HepG2 (cell line): ENCODE measurements around the gene YIPF3. TPM values are rescaled to one million over a fixed set of nuclear protein-coding genes. Genes with fewer than 3 reads are reported as not detected.

Experiments
- ARHGAP35 ChIP-seq: sonication (generic); formaldehyde crosslinking; IDR thresholded peaks from 2 replicates; pipeline ENCODE4 v1.9.0; 2022; ENCODE audit warnings: mild to moderate bottlenecking, inconsistent platforms, moderate library complexity, missing genetic modification reagents, borderline replicate concordance
- ARNTL ChIP-seq: sonication (generic); formaldehyde crosslinking; IDR thresholded peaks from 2 replicates; pipeline ENCODE4 v1.4.0; 2020; ENCODE audit warnings: mild to moderate bottlenecking, missing genetic modification reagents
- CAMTA2 ChIP-seq: sonication (generic); formaldehyde crosslinking; IDR thresholded peaks from 2 replicates; pipeline ENCODE4 v1.4.0; 2020; ENCODE audit warnings: mild to moderate bottlenecking, missing genetic modification reagents, borderline replicate concordance
- CHD4 ChIP-seq: fragments of 200-600 bp; sonication (generic); IDR thresholded peaks from 2 replicates; pipeline ENCODE4 v1.7.0; 2017; ENCODE audit warnings: mild to moderate bottlenecking, low read length, borderline replicate concordance
- GPN1 ChIP-seq: sonication (generic); formaldehyde crosslinking; IDR thresholded peaks from 2 replicates; pipeline ENCODE4 v1.5.1; 2020; ENCODE audit warnings: missing genetic modification reagents, borderline replicate concordance
- HHEX ChIP-seq: IDR thresholded peaks from 2 replicates; pipeline ENCODE4 v1.6.1; 2016; ENCODE audit warnings: control low read depth
- LBX2 ChIP-seq: sonication (generic); formaldehyde crosslinking; IDR thresholded peaks from 2 replicates; pipeline ENCODE4 v1.5.0; 2020; ENCODE audit warnings: missing genetic modification reagents, mild to moderate bottlenecking, borderline replicate concordance
- MAZ ChIP-seq, 2 experiments: sonication (generic) in 1 of 2; formaldehyde crosslinking in 1 of 2; IDR thresholded peaks; 2 replicates each; pipeline versions ENCODE4 v1.5.0 to v1.6.1; 2012 to 2020; ENCODE audit warnings: low read depth in 2 of 2, mild to moderate bottlenecking in 2 of 2, borderline replicate concordance in 1 of 2, improper control_type of control experiment in 1 of 2, low read length in 1 of 2, missing genetic modification reagents in 1 of 2, moderate library complexity in 1 of 2
- MBNL3 ChIP-seq: fragments of 250-450 bp; sonication (Bioruptor Pico); conservative IDR thresholded peaks from 2 replicates; pipeline ENCODE4 v1.8.0; 2022; ENCODE audit warnings: mild to moderate bottlenecking, inconsistent platforms
- MIER2 ChIP-seq: IDR thresholded peaks from 2 replicates; pipeline ENCODE4 v1.6.1; 2016; ENCODE audit warnings: missing biosample characterization, missing genetic modification reagents
- MIER3 ChIP-seq: IDR thresholded peaks from 2 replicates; pipeline ENCODE4 v1.6.1; 2016; ENCODE audit warnings: missing compliant biosample characterization, borderline replicate concordance
- NAIF1 ChIP-seq: sonication (generic); formaldehyde crosslinking; IDR thresholded peaks from 2 replicates; pipeline ENCODE4 v1.5.0; 2020; ENCODE audit warnings: mild to moderate bottlenecking, missing genetic modification reagents, borderline replicate concordance
- PHF5A ChIP-seq: IDR thresholded peaks from one replicate; pipeline ENCODE4 v1.6.1; 2018; ENCODE audit warnings: low read depth, missing genetic modification reagents; ENCODE audit not compliant: unreplicated experiment
- PRDM10 ChIP-seq: sonication (generic); formaldehyde crosslinking; IDR thresholded peaks from 2 replicates; pipeline ENCODE4 v1.4.0; 2020; ENCODE audit warnings: low read depth, missing genetic modification reagents
- RCOR2 ChIP-seq: IDR thresholded peaks from 2 replicates; pipeline ENCODE4 v1.6.1; 2016; ENCODE audit warnings: missing biosample characterization, missing genetic modification reagents
- ZEB1 ChIP-seq: IDR thresholded peaks from 2 replicates; pipeline ENCODE4 v1.6.1; 2012; ENCODE audit warnings: mild to moderate bottlenecking, low read depth, inconsistent platforms; ENCODE audit not compliant: insufficient replicate concordance
- ZNF276 ChIP-seq: sonication (generic); formaldehyde crosslinking; IDR thresholded peaks from 2 replicates; pipeline ENCODE4 v1.4.0; 2020; ENCODE audit warnings: mild to moderate bottlenecking, low read depth, missing genetic modification reagents
- ZNF329 ChIP-seq: sonication (generic); formaldehyde crosslinking; IDR thresholded peaks from 2 replicates; pipeline ENCODE4 v1.9.0; 2021; ENCODE audit warnings: low read depth, mild to moderate bottlenecking, missing genetic modification reagents
- ZNF550 ChIP-seq: sonication (generic); formaldehyde crosslinking; IDR thresholded peaks from 2 replicates; pipeline ENCODE4 v1.4.0; 2020; ENCODE audit warnings: mild to moderate bottlenecking, missing genetic modification reagents, borderline replicate concordance
- ZNF556 ChIP-seq: sonication (generic); formaldehyde crosslinking; IDR thresholded peaks from 2 replicates; pipeline ENCODE4 v1.4.0; 2020; ENCODE audit warnings: mild to moderate bottlenecking, missing genetic modification reagents, borderline replicate concordance
- ZNF614 ChIP-seq: IDR thresholded peaks from 2 replicates; pipeline ENCODE4 v1.6.1; 2018; ENCODE audit warnings: missing biosample characterization, missing genetic modification reagents, inconsistent platforms, borderline replicate concordance
- ZNF629 ChIP-seq: sonication (generic); formaldehyde crosslinking; conservative IDR thresholded peaks from 2 replicates; pipeline ENCODE4 v1.5.0; 2020; ENCODE audit warnings: missing genetic modification reagents
- ZSCAN29 ChIP-seq: sonication (generic); formaldehyde crosslinking; conservative IDR thresholded peaks from 2 replicates; pipeline ENCODE4 v1.4.0; 2020; ENCODE audit warnings: mild to moderate bottlenecking, missing genetic modification reagents
- polyA plus RNA-seq, 8 experiments: library from polyadenylated mRNA; depleted of rRNA in 3 of 8; stranded (reverse) in 7 of 8; unstranded in 1 of 8; fragments of >200 nt; fragmentation: Illumina TruSeq in 4 of 8; extraction: Trizol in 4 of 8; gene quantifications; 2 replicates each; pipeline versions ENCODE4 v1.2.1 to v1.2.3, GENCODE V29; 2011 to 2016; ENCODE audit warnings: low read depth in 4 of 8, missing spikeins in 1 of 8, mixed read lengths in 1 of 8; ENCODE audit not compliant: insufficient read depth in 1 of 8
- total RNA-seq, 5 experiments: library from RNA; depleted of rRNA; stranded (reverse); fragments of >200 nt; fragmentation: Illumina TruSeq; extraction: Trizol; gene quantifications; 2 replicates each; pipeline ENCODE4 v1.2.3, GENCODE V29; 2016; ENCODE audit warnings: low read depth in 1 of 5

The YIPF3 gene
- total and polyA plus RNA-seq, 2 of the 13 experiments (the other 11 are each of a cell fraction or from before 2014, with no cell fraction given) = 107 to 206 TPM

- TF ChIP-seq ZSCAN29 (CRISPR knock-in tag) (0 out of 2 replicates have a peak, but pooled peaks have one; percentile 43), ZEB1 (no peak), MIER2 (CRISPR knock-in tag) (no peak), HHEX (no peak), ARNTL (CRISPR knock-in tag) (no peak), ZNF329 (CRISPR knock-in tag) (no peak), CHD4 (no peak), CAMTA2 (CRISPR knock-in tag) (no peak), PRDM10 (CRISPR knock-in tag) (no peak; the same call in 1 of the 2 replicates), ZNF629 (CRISPR knock-in tag) (no peak), ZNF614 (CRISPR knock-in tag) (no peak), MBNL3 (no peak), ARHGAP35 (no peak), MAZ (IDR thresholded peaks at IDR 0.05; ENCODE audit: borderline replicate concordance, low read depth, low read length) (no peak), MAZ (CRISPR knock-in tag; IDR thresholded peaks at IDR 0.05; ENCODE audit: low read depth) (no peak), LBX2 (CRISPR knock-in tag) (no peak), ZNF276 (CRISPR knock-in tag) (no peak), RCOR2 (no peak), ZNF550 (CRISPR knock-in tag) (no peak), ZNF556 (CRISPR knock-in tag) (peak; percentile 34; the same call in 1 of the 2 replicates), GPN1 (CRISPR knock-in tag) (no peak), MIER3 (CRISPR knock-in tag) (no peak), NAIF1 (CRISPR knock-in tag) (no peak), PHF5A (CRISPR knock-in tag) (no peak)
These were observed 17.5 kb downstream of the YIPF3 start (continued) for GRCh38 chr6:43499028-43499815.
